HG03139 (cell line): ENCODE measurements around the gene ARSK.
"Not testable (repeated sequence)": the region's sequence is repeated elsewhere in the genome, so short reads cannot be mapped to it uniquely, and the experiment has no call there.

ENCODE experiments used
- ATAC-seq: cut with Tn5 transposase; IDR thresholded peaks from one replicate; pipeline ENCODE4 v1.9.1; 2021; ENCODE audit not compliant: unreplicated experiment

Gene ARSK

DNA sequence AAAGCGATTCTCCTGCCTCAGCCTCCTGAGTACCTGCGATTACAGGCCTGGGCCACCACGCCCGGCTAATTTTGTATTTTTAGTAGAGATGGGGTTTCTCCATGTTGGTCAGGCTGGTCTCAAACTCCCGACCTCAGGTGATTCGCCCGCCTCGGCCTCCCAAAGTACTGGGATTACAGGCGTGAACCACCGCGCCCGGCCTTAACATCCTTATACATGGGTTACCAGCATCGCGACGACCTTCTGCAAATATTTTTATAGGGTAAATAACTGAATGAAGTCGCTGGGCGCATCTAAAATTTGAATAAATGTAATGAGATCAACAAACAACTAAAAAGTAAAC lies 91.3 kb downstream of the ARSK start:
- not testable (repeated sequence) for ATAC-seq

- ATAC-seq = peak; percentile 99
These were observed 91.9 kb downstream of the ARSK start, which contains the start of gene RFESD for GRCh38 chr5:95646569-95647431. Gene RFESD, plus strand, starts transcription at chr5:95646777. Its CDS starts 5,495 bp downstream, at chr5:95652272.

- ATAC-seq = no peak
These were observed 93.3 kb downstream of the ARSK start for GRCh38 chr5:95647886-95648860.

- ATAC-seq = no peak
These were observed 94.4 kb downstream of the ARSK start for GRCh38 chr5:95649274-95649673.

GRCh38 chr5:95649842-95650620 lies 95.1 kb downstream of the ARSK start:
- no peak for ATAC-seq

DNA sequence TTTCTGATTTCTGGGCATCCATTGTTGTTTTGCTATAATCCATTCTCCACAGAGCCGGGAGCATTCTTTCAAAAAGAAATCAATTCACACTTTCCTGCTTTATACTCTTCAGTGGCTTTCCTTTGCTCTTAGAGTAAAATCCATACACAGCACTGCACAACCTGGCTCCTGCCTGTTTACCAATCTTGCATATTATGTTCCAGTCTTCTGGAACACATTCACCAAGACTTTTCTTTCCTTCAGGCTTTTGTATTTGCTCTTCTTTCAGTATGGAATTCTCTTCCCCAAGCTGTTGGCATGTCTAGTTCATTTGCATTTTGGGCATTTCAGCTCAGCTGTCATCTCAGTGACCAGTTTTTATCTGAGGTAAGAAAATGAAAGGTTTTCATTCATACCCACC lies 97.9 kb downstream of the ARSK start:
- no peak for ATAC-seq

DNA sequence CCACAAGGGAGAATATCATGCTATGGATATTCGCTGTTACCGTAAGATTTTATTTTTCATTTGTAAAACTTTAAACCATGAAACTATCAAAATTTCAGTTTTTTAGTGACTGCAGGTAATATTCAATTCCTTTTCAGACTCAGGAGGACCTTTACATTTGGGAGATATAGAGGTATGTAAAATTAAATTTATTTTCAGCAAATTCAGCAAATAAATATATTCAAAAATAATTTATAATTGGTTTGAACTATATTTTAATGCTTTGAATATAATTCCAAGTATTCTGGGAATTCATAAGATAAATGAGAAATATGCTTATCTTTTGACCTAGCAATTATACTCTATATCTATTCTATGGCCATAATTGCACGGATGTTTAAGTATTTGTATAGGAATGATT lies 99.3 kb downstream of the ARSK start:
- ATAC-seq = no peak
